ENCODE data around the gene TOR1AIP1. TPM values are rescaled to one million over a fixed set of nuclear protein-coding genes. Genes with fewer than 3 reads are reported as not detected.

Gene TOR1AIP1
- total and polyA plus RNA-seq, 2 donors (not counting 1 experiment from before 2014, with no cell fraction given), result 51.1 to 62.3 TPM

- no peaks in the 10 kb centered on the region for H4K20me1 ChIP-seq (ENCODE audit: control insufficient read depth, extremely low read depth, insufficient read depth, low read length)
- H3K27ac ChIP-seq (ENCODE audit: insufficient read depth, low read length), result no peak overlapping the region
- H3K9ac ChIP-seq (ENCODE audit: insufficient read depth, low read length), result no peak overlapping the region
- H3K4me3 ChIP-seq (replicated peaks in 1 of 4; ENCODE audit: control extremely low read depth in 1 of 4, insufficient read depth in 1 of 4, low read depth in 3 of 4, low read length in 4 of 4), result no peak overlapping the region
- DNase-seq (ENCODE audit: low read depth in 2 of 2), result no peak
- no peaks in the 10 kb centered on the region for H3K27me3 ChIP-seq (ENCODE audit: control insufficient read depth, insufficient read depth, low read length)
- no peak overlapping the region for H3K4me2 ChIP-seq (ENCODE audit: extremely low read depth, insufficient read depth, low read length)
- no peak overlapping the region for H2AFZ ChIP-seq (ENCODE audit: low read length)
- no peaks in the 10 kb centered on the region for H3K36me3 ChIP-seq (ENCODE audit: control insufficient read depth, insufficient read depth, low read length)
- TF ChIP-seq EZH2 (IDR thresholded peaks at IDR 0.05; ENCODE audit: low read length, missing control alignments) (no peak), CTCF (conservative IDR thresholded peaks at IDR 0.05 in 1 of 2, IDR thresholded peaks at IDR 0.05 in 1 of 2; ENCODE audit: low read depth in 1 of 2, low read length in 2 of 2) (no peak)
- no peaks in the 10 kb centered on the region for H3K79me2 ChIP-seq (ENCODE audit: control insufficient read depth, insufficient read depth, low read length)
- no peaks in the 10 kb centered on the region for H3K4me1 ChIP-seq (ENCODE audit: control insufficient read depth, extremely low read depth, insufficient read depth, low read length)
- no peaks in the 10 kb centered on the region for H3K9me3 ChIP-seq (ENCODE audit: control insufficient read depth, insufficient read depth, low read depth, low read length)
These were observed 25.8 kb upstream of the TOR1AIP1 start for GRCh38 chr1:179856296-179856695.

- Histone ChIP-seq H3K4me2 (ENCODE audit: extremely low read depth, insufficient read depth, low read length) (no peak overlapping the region), H3K27me3 (ENCODE audit: control insufficient read depth, insufficient read depth, low read length) (no peaks in the 10 kb centered on the region), H2AFZ (ENCODE audit: low read length) (no peak overlapping the region), H4K20me1 (ENCODE audit: control insufficient read depth, extremely low read depth, insufficient read depth, low read length) (no peaks in the 10 kb centered on the region), H3K9me3 (ENCODE audit: control insufficient read depth, insufficient read depth, low read depth, low read length) (no peaks in the 10 kb centered on the region), H3K79me2 (ENCODE audit: control insufficient read depth, insufficient read depth, low read length) (no peaks in the 10 kb centered on the region), H3K4me1 (ENCODE audit: control insufficient read depth, extremely low read depth, insufficient read depth, low read length) (no peaks in the 10 kb centered on the region), H3K4me3 (replicated peaks in 1 of 4; ENCODE audit: control extremely low read depth in 1 of 4, insufficient read depth in 1 of 4, low read depth in 3 of 4, low read length in 4 of 4) (no peak overlapping the region), H3K27ac (ENCODE audit: insufficient read depth, low read length) (no peak overlapping the region), H3K36me3 (ENCODE audit: control insufficient read depth, insufficient read depth, low read length) (no peaks in the 10 kb centered on the region), H3K9ac (ENCODE audit: insufficient read depth, low read length) (no peak overlapping the region)
- TF ChIP-seq EZH2 (IDR thresholded peaks at IDR 0.05; ENCODE audit: low read length, missing control alignments), result no peak
- TF ChIP-seq CTCF (conservative IDR thresholded peaks at IDR 0.05 in 1 of 2, IDR thresholded peaks at IDR 0.05 in 1 of 2; ENCODE audit: low read depth in 1 of 2, low read length in 2 of 2), result no peak
- DNase-seq (ENCODE audit: low read depth in 2 of 2), result no peak
These were observed 25.1 kb upstream of the TOR1AIP1 start for GRCh38 chr1:179857009-179857408.

GRCh38 chr1:179860652-179861051, 21.4 kb upstream of the TOR1AIP1 start:
- peaks cover 7% of the 10 kb centered on the region for H3K79me2 ChIP-seq (ENCODE audit: control insufficient read depth, insufficient read depth, low read length)
- no peak for DNase-seq (ENCODE audit: low read depth in 2 of 2)
- peaks cover 5% of the 10 kb centered on the region for H3K36me3 ChIP-seq (ENCODE audit: control insufficient read depth, insufficient read depth, low read length)
- H3K27ac ChIP-seq (ENCODE audit: insufficient read depth, low read length), result no peak overlapping the region
- no peak overlapping the region for H3K9ac ChIP-seq (ENCODE audit: insufficient read depth, low read length)
- no peaks in the 10 kb centered on the region for H3K9me3 ChIP-seq (ENCODE audit: control insufficient read depth, insufficient read depth, low read depth, low read length)
- no peaks in the 10 kb centered on the region for H4K20me1 ChIP-seq (ENCODE audit: control insufficient read depth, extremely low read depth, insufficient read depth, low read length)
- H3K4me2 ChIP-seq (ENCODE audit: extremely low read depth, insufficient read depth, low read length), result no peak overlapping the region
- TF ChIP-seq EZH2 (IDR thresholded peaks at IDR 0.05; ENCODE audit: low read length, missing control alignments) (no peak), CTCF (conservative IDR thresholded peaks at IDR 0.05 in 1 of 2, IDR thresholded peaks at IDR 0.05 in 1 of 2; ENCODE audit: low read depth in 1 of 2, low read length in 2 of 2) (no peak)
- no peak overlapping the region for H3K4me3 ChIP-seq (replicated peaks in 1 of 4; ENCODE audit: control extremely low read depth in 1 of 4, insufficient read depth in 1 of 4, low read depth in 3 of 4, low read length in 4 of 4)
- no peaks in the 10 kb centered on the region for H3K27me3 ChIP-seq (ENCODE audit: control insufficient read depth, insufficient read depth, low read length)
- no peak overlapping the region for H2AFZ ChIP-seq (ENCODE audit: low read length)
- H3K4me1 ChIP-seq (ENCODE audit: control insufficient read depth, extremely low read depth, insufficient read depth, low read length), result no peaks in the 10 kb centered on the region

Measured in fibroblast of lung (primary cell).